ENCODE measurements around the gene PHB1.
A peak's percentile ranks its signal among the peaks of the same experiment; 100 is the strongest.

Gene PHB1

GRCh38 chr17:49414622-49415350, at the start of gene PHB1:
TSS of gene PHB1 (minus strand) at chr17:49414882. CDS start at chr17:49413264, 1,618 bp downstream.
- H3K9me3 ChIP-seq, result no peaks in the 10 kb centered on the region
- TF ChIP-seq, protein P1, sequence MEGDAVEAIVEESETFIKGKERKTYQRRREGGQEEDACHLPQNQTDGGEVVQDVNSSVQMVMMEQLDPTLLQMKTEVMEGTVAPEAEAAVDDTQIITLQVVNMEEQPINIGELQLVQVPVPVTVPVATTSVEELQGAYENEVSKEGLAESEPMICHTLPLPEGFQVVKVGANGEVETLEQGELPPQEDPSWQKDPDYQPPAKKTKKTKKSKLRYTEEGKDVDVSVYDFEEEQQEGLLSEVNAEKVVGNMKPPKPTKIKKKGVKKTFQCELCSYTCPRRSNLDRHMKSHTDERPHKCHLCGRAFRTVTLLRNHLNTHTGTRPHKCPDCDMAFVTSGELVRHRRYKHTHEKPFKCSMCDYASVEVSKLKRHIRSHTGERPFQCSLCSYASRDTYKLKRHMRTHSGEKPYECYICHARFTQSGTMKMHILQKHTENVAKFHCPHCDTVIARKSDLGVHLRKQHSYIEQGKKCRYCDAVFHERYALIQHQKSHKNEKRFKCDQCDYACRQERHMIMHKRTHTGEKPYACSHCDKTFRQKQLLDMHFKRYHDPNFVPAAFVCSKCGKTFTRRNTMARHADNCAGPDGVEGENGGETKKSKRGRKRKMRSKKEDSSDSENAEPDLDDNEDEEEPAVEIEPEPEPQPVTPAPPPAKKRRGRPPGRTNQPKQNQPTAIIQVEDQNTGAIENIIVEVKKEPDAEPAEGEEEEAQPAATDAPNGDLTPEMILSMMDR (IDR thresholded peaks at IDR 0.05), result no peak
- H3K27me3 ChIP-seq, result no peaks in the 10 kb centered on the region
- DNase-seq, result peak; percentile 97 to 98
- peak within 1 kb of the TSS; percentile 53 to 72 for H3K27ac ChIP-seq
- peak within 1 kb of the TSS; percentile 78 to 93 for H3K4me3 ChIP-seq
- H3K4me1 ChIP-seq, result peaks cover 0 to 20% (median 11%) of the 10 kb centered on the region in 4 donors
- intact Hi-C loops (cut with DNase I; ENCODE audit: low total_unique reads), result no loop called here
- peaks cover 25 to 33% (median 32%) of the 10 kb centered on the region in 3 donors for H3K36me3 ChIP-seq

GRCh38 chr17:49464049-49464448, 49.4 kb upstream of the PHB1 start:
- Histone ChIP-seq H3K27me3 (peaks cover 0 to 76% of the 10 kb centered on the region in 2 donors), H3K4me1 (no peaks in the 10 kb centered on the region), H3K27ac (no peak overlapping the region), H3K4me3 (no peak overlapping the region), H3K9me3 (peaks cover 0 to 8% (median 0%) of the 10 kb centered on the region in 3 donors), H3K36me3 (no peaks in the 10 kb centered on the region)
- intact Hi-C loops (cut with DNase I; ENCODE audit: low total_unique reads), result no loop called here
- TF ChIP-seq, protein P1 (IDR thresholded peaks at IDR 0.05), result no peak
- DNase-seq, result no peak

- intact Hi-C loops (cut with DNase I; ENCODE audit: low total_unique reads), result no loop called here
- peaks cover 0 to 8% (median 0%) of the 10 kb centered on the region in 3 donors for H3K9me3 ChIP-seq
- H3K36me3 ChIP-seq, result no peaks in the 10 kb centered on the region
- no peaks in the 10 kb centered on the region for H3K4me1 ChIP-seq
- H3K4me3 ChIP-seq, result no peak overlapping the region
- no peak for DNase-seq
- TF ChIP-seq, protein P1 (IDR thresholded peaks at IDR 0.05), result no peak
- H3K27me3 ChIP-seq, result peaks cover 0 to 76% of the 10 kb centered on the region in 2 donors
- no peak overlapping the region for H3K27ac ChIP-seq
Observed at GRCh38 chr17:49461580-49461979, 46.9 kb upstream of the PHB1 start.

GRCh38 chr17:49460401-49460800, 45.7 kb upstream of the PHB1 start:
- no peaks in the 10 kb centered on the region for H3K36me3 ChIP-seq
- intact Hi-C loops (cut with DNase I; ENCODE audit: low total_unique reads), result no loop called here
- no peaks in the 10 kb centered on the region for H3K4me1 ChIP-seq
- no peak for DNase-seq
- H3K27ac ChIP-seq, result no peak overlapping the region
- H3K4me3 ChIP-seq, result no peak overlapping the region
- peaks cover 0 to 8% (median 0%) of the 10 kb centered on the region in 3 donors for H3K9me3 ChIP-seq
- H3K27me3 ChIP-seq, result peaks cover 0 to 69% of the 10 kb centered on the region in 2 donors
- TF ChIP-seq, protein P1 (IDR thresholded peaks at IDR 0.05), result no peak

- Histone ChIP-seq H3K9me3 (peaks cover 0 to 8% (median 0%) of the 10 kb centered on the region in 3 donors), H3K27ac (no peak overlapping the region), H3K36me3 (no peaks in the 10 kb centered on the region), H3K4me3 (no peak overlapping the region), H3K4me1 (no peaks in the 10 kb centered on the region), H3K27me3 (peaks cover 0 to 73% of the 10 kb centered on the region in 2 donors)
- intact Hi-C loops (cut with DNase I; ENCODE audit: low total_unique reads), result no loop called here
- TF ChIP-seq, protein P1 (IDR thresholded peaks at IDR 0.05), result no peak
- no peak for DNase-seq
Observed at GRCh38 chr17:49459401-49459984, 44.8 kb upstream of the PHB1 start.
